HepG2 (cell line): ENCODE measurements around the gene NT5DC1. TPM values are rescaled to one million over a fixed set of nuclear protein-coding genes. Genes with fewer than 3 reads are reported as not detected.

Experiments
- BORCS8-MEF2B ChIP-seq: sonication (generic); formaldehyde crosslinking; IDR thresholded peaks from 2 replicates; pipeline ENCODE4 v1.8.0; 2022; ENCODE audit warnings: mild to moderate bottlenecking, missing genetic modification reagents
- CEBPB ChIP-seq: IDR thresholded peaks from 2 replicates; pipeline ENCODE4 v1.6.1; 2011; ENCODE audit warnings: low read depth, low read length, improper control_type of control experiment, borderline replicate concordance
- EP300 ChIP-seq, 3 experiments: sonication (generic) in 1 of 3; formaldehyde crosslinking in 1 of 3; IDR thresholded peaks; 2 replicates each; pipeline versions ENCODE4 v1.5.1 to v1.6.1; 2011 to 2020; ENCODE audit warnings: low read depth in 2 of 3, low read length in 2 of 3, borderline replicate concordance in 1 of 3, improper control_type of control experiment in 1 of 3, mild to moderate bottlenecking in 1 of 3, missing genetic modification reagents in 1 of 3, moderate library complexity in 1 of 3
- FOXA1 ChIP-seq, 2 experiments: fragments of 450-650 bp in 1 of 2; sonication (generic) in 1 of 2; formaldehyde crosslinking in 1 of 2; IDR thresholded peaks; 2 replicates each; pipeline versions ENCODE4 v1.4.0 to v1.6.1; 2016 to 2020; ENCODE audit warnings: missing genetic modification reagents in 1 of 2
- GABPA ChIP-seq, 2 experiments: IDR thresholded peaks; 2 replicates each; pipeline ENCODE4 v1.6.1; 2011 to 2016; ENCODE audit warnings: low read depth in 2 of 2, low read length in 1 of 2, missing biosample characterization in 1 of 2, missing genetic modification characterization in 1 of 2
- HBP1 ChIP-seq: IDR thresholded peaks from 2 replicates; pipeline ENCODE4 v1.6.1; 2016; ENCODE audit warnings: low read depth, control low read depth
- NCOA1 ChIP-seq: sonication (generic); formaldehyde crosslinking; IDR thresholded peaks from 2 replicates; pipeline ENCODE4 v1.9.0; 2021; ENCODE audit warnings: missing genetic modification reagents
- NR2F1 ChIP-seq, 2 experiments: fragments of 450-650 bp in 1 of 2; formaldehyde crosslinking in 1 of 2; IDR thresholded peaks; 2 replicates each; pipeline versions ENCODE4 v1.5.0 to v1.6.1; 2016 to 2020; ENCODE audit warnings: mild to moderate bottlenecking in 1 of 2, missing compliant biosample characterization in 1 of 2, missing genetic modification reagents in 1 of 2, moderate library complexity in 1 of 2
- SIX1 ChIP-seq: sonication (generic); formaldehyde crosslinking; IDR thresholded peaks from 2 replicates; pipeline ENCODE4 v1.4.0; 2020; ENCODE audit warnings: missing genetic modification reagents, borderline replicate concordance
- SOX13 ChIP-seq, 3 experiments: fragments of 450-650 bp in 1 of 3; sonication (generic) in 1 of 3; formaldehyde crosslinking in 1 of 3; IDR thresholded peaks in 2 of 3; conservative IDR thresholded peaks in 1 of 3; 2 replicates each; pipeline versions ENCODE4 v1.5.0 to v1.6.1; 2016 to 2020; ENCODE audit warnings: antibody characterized with exemption in 1 of 3, mild to moderate bottlenecking in 1 of 3, missing compliant biosample characterization in 1 of 3, missing genetic modification reagents in 1 of 3, moderate library complexity in 1 of 3
- SP5 ChIP-seq: IDR thresholded peaks from 2 replicates; pipeline ENCODE4 v1.6.1; 2016; ENCODE audit warnings: low read depth, borderline replicate concordance
- SPEN ChIP-seq: sonication (generic); formaldehyde crosslinking; IDR thresholded peaks from 2 replicates; pipeline ENCODE4 v1.5.1; 2020; ENCODE audit warnings: low read depth, mild to moderate bottlenecking, missing genetic modification reagents
- TBX2 ChIP-seq: sonication (generic); formaldehyde crosslinking; IDR thresholded peaks from 2 replicates; pipeline ENCODE4 v1.5.0; 2020; ENCODE audit warnings: missing genetic modification reagents, mild to moderate bottlenecking, borderline replicate concordance
- ZBTB21 ChIP-seq: sonication (generic); formaldehyde crosslinking; IDR thresholded peaks from 2 replicates; pipeline ENCODE4 v1.4.0; 2020; ENCODE audit warnings: missing genetic modification reagents
- ZNF354B ChIP-seq: sonication (generic); formaldehyde crosslinking; IDR thresholded peaks from 2 replicates; pipeline ENCODE4 v1.8.0; 2022; ENCODE audit warnings: mild to moderate bottlenecking, missing genetic modification reagents
- ZNF678 ChIP-seq: sonication (generic); formaldehyde crosslinking; IDR thresholded peaks from 2 replicates; pipeline ENCODE4 v1.4.0; 2020; ENCODE audit warnings: mild to moderate bottlenecking, missing genetic modification reagents
- ZNF790 ChIP-seq: sonication (generic); formaldehyde crosslinking; IDR thresholded peaks from 2 replicates; pipeline ENCODE4 v1.8.0; 2022; ENCODE audit warnings: missing genetic modification reagents, mild to moderate bottlenecking, borderline replicate concordance
- polyA plus RNA-seq, 8 experiments: library from polyadenylated mRNA; depleted of rRNA in 3 of 8; stranded (reverse) in 7 of 8; unstranded in 1 of 8; fragments of >200 nt; fragmentation: Illumina TruSeq in 4 of 8; extraction: Trizol in 4 of 8; gene quantifications; 2 replicates each; pipeline versions ENCODE4 v1.2.1 to v1.2.3, GENCODE V29; 2011 to 2016; ENCODE audit warnings: low read depth in 4 of 8, missing spikeins in 1 of 8, mixed read lengths in 1 of 8; ENCODE audit not compliant: insufficient read depth in 1 of 8
- total RNA-seq, 5 experiments: library from RNA; depleted of rRNA; stranded (reverse); fragments of >200 nt; fragmentation: Illumina TruSeq; extraction: Trizol; gene quantifications; 2 replicates each; pipeline ENCODE4 v1.2.3, GENCODE V29; 2016; ENCODE audit warnings: low read depth in 1 of 5
- TF ChIP-seq, protein P1 (sequence below): sonication (generic); formaldehyde crosslinking; conservative IDR thresholded peaks from 2 replicates; pipeline ENCODE4 v1.8.1; 2023; ENCODE audit warnings: missing genetic modification reagents
- TF ChIP-seq, protein P2 (sequence below): sonication (generic); formaldehyde crosslinking; IDR thresholded peaks from 2 replicates; pipeline ENCODE4 v1.5.0; 2020; ENCODE audit warnings: mild to moderate bottlenecking, low read depth, missing genetic modification reagents, borderline replicate concordance
- TF ChIP-seq, protein P3 (sequence below): sonication (generic); formaldehyde crosslinking; IDR thresholded peaks from 2 replicates; pipeline ENCODE4 v1.4.0; 2020; ENCODE audit warnings: missing genetic modification reagents
- TF ChIP-seq, protein P4 (sequence below): sonication (generic); formaldehyde crosslinking; IDR thresholded peaks from 2 replicates; pipeline ENCODE4 v1.8.0; 2022; ENCODE audit warnings: mild to moderate bottlenecking, missing genetic modification reagents; ENCODE audit not compliant: insufficient replicate concordance

The NT5DC1 gene
- total and polyA plus RNA-seq, 2 of the 13 experiments (the other 11 are each of a cell fraction or from before 2014, with no cell fraction given) = 27.0 to 56.1 TPM

- TF ChIP-seq, protein P1, sequence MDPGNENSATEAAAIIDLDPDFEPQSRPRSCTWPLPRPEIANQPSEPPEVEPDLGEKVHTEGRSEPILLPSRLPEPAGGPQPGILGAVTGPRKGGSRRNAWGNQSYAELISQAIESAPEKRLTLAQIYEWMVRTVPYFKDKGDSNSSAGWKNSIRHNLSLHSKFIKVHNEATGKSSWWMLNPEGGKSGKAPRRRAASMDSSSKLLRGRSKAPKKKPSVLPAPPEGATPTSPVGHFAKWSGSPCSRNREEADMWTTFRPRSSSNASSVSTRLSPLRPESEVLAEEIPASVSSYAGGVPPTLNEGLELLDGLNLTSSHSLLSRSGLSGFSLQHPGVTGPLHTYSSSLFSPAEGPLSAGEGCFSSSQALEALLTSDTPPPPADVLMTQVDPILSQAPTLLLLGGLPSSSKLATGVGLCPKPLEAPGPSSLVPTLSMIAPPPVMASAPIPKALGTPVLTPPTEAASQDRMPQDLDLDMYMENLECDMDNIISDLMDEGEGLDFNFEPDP (CRISPR knock-in tag) = no peak
- TF ChIP-seq EP300 (IDR thresholded peaks at IDR 0.05; ENCODE audit: low read depth in 2 of 2, low read length in 2 of 2) = peak; percentile 26 to 91; a peak in 2 of 4 replicates
- TF ChIP-seq EP300 (CRISPR knock-in tag; IDR thresholded peaks at IDR 0.05; ENCODE audit: borderline replicate concordance) = peak; percentile 84
- TF ChIP-seq SIX1 (CRISPR knock-in tag) = no peak
- TF ChIP-seq, protein P2, sequence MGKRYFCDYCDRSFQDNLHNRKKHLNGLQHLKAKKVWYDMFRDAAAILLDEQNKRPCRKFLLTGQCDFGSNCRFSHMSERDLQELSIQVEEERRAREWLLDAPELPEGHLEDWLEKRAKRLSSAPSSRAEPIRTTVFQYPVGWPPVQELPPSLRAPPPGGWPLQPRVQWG (CRISPR knock-in tag) = no peak
- TF ChIP-seq GABPA (IDR thresholded peaks at IDR 0.05; ENCODE audit: low read depth, low read length) = no peak
- TF ChIP-seq GABPA (CRISPR knock-in tag; IDR thresholded peaks at IDR 0.05; ENCODE audit: low read depth) = peak; percentile 72
- peak; percentile 72; the same call in 1 of the 2 replicates for TF ChIP-seq HBP1 (CRISPR knock-in tag)
- TF ChIP-seq CEBPB = peak; percentile 89
- no peak for TF ChIP-seq NCOA1 (CRISPR knock-in tag)
- peak in 1 of 2 experiments; percentile 53; a peak in 1 of 4 replicates for TF ChIP-seq NR2F1 (CRISPR knock-in tag; IDR thresholded peaks at IDR 0.05)
- TF ChIP-seq, protein P3, sequence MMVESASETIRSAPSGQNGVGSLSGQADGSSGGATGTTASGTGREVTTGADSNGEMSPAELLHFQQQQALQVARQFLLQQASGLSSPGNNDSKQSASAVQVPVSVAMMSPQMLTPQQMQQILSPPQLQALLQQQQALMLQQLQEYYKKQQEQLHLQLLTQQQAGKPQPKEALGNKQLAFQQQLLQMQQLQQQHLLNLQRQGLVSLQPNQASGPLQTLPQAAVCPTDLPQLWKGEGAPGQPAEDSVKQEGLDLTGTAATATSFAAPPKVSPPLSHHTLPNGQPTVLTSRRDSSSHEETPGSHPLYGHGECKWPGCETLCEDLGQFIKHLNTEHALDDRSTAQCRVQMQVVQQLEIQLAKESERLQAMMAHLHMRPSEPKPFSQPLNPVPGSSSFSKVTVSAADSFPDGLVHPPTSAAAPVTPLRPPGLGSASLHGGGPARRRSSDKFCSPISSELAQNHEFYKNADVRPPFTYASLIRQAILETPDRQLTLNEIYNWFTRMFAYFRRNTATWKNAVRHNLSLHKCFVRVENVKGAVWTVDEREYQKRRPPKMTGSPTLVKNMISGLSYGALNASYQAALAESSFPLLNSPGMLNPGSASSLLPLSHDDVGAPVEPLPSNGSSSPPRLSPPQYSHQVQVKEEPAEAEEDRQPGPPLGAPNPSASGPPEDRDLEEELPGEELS = 0 out of 2 replicates have a peak, but pooled peaks have one; percentile 49
- TF ChIP-seq BORCS8-MEF2B (CRISPR knock-in tag) = no peak
- TF ChIP-seq SOX13 (IDR thresholded peaks at IDR 0.05) = peak; percentile 65; the same call in 1 of the 2 replicates
- peak in 1 of 2 experiments; percentile 5; a peak in 1 of 4 replicates for TF ChIP-seq SOX13 (CRISPR knock-in tag; conservative IDR thresholded peaks at IDR 0.05 in 1 of 2, IDR thresholded peaks at IDR 0.05 in 1 of 2)
- no peak for TF ChIP-seq ZNF354B (CRISPR knock-in tag)
- TF ChIP-seq SPEN (CRISPR knock-in tag) = no peak
- TF ChIP-seq, protein P4, sequence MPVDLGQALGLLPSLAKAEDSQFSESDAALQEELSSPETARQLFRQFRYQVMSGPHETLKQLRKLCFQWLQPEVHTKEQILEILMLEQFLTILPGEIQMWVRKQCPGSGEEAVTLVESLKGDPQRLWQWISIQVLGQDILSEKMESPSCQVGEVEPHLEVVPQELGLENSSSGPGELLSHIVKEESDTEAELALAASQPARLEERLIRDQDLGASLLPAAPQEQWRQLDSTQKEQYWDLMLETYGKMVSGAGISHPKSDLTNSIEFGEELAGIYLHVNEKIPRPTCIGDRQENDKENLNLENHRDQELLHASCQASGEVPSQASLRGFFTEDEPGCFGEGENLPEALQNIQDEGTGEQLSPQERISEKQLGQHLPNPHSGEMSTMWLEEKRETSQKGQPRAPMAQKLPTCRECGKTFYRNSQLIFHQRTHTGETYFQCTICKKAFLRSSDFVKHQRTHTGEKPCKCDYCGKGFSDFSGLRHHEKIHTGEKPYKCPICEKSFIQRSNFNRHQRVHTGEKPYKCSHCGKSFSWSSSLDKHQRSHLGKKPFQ (CRISPR knock-in tag) = no peak
- TF ChIP-seq ZBTB21 (CRISPR knock-in tag) = peak; percentile 14; the same call in 1 of the 2 replicates
- peak; percentile 69 for TF ChIP-seq FOXA1 (IDR thresholded peaks at IDR 0.05)
- TF ChIP-seq FOXA1 (CRISPR knock-in tag; IDR thresholded peaks at IDR 0.05) = peak; percentile 52
- TF ChIP-seq TBX2 (CRISPR knock-in tag) = no peak
- TF ChIP-seq ZNF790 (CRISPR knock-in tag) = no peak
- TF ChIP-seq ZNF678 = no peak
- no peak for TF ChIP-seq SP5 (CRISPR knock-in tag)
Observed at GRCh38 chr6:116072368-116072767, 28.3 kb upstream of the NT5DC1 start (continued).
